ENCODE results near the gene SDHA.
"Not testable (repeated sequence)": the region's sequence is repeated elsewhere in the genome, so short reads cannot be mapped to it uniquely, and the experiment has no call there.

GRCh38 chr5:235527-235926 is 17.4 kb downstream of the SDHA start:
- TF ChIP-seq POLR2A (IDR thresholded peaks at IDR 0.05; ENCODE audit: low read length); GATA1 (IDR thresholded peaks at IDR 0.05; ENCODE audit: low read depth, low read length): not testable (repeated sequence)
